GM21529 (cell line): ENCODE results near the gene QSOX1.

ENCODE experiments used
- ATAC-seq: cut with Tn5 transposase; IDR thresholded peaks from one replicate; pipeline ENCODE4 v1.9.1; 2021; ENCODE audit not compliant: unreplicated experiment

The QSOX1 gene

GRCh38 chr1:180248731-180249681 lies 94.3 kb downstream of the QSOX1 start:
- ATAC-seq = no peak

DNA sequence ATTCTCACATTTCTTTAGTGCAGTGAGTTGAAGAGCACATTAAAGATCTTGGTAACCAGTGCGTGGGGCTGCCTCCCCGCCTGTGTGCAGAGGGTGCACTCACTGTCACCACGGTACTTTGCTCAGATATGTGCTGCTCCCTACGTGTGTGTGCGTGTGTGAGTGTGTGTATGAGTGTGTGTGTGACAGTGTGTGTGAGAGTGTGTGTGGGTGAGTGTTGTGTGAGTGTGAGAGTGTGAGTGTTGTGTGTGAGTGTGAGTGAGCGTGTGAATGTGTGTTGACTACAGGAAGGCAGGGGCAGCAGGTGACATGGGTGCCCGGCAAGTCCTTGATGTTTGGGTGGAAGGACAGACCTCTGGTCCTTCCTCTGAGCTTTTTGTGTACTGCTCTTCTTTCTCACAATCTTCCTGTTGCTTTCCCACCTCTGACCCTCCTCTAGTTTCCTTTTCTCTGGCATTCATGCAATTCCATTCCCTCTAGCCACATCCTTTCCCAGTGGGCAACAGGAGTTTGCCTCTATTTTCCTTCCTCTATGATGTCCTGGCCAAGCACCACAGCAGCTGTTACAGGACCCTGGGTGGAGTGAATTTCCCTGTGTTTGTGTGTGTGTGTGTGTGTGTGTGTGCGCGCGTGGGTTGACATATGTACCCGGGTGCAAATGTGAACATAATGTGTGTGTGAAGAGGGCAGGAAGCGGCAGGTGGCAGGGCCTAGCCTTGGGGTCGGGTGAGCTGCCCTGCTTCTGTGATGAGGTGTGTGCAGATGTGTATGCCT lies 95.2 kb downstream of the QSOX1 start:
- no peak for ATAC-seq

GRCh38 chr1:180250499-180250770 lies 95.8 kb downstream of the QSOX1 start:
- no peak for ATAC-seq

GRCh38 chr1:180250883-180251509 lies 96.3 kb downstream of the QSOX1 start:
- ATAC-seq = no peak

GRCh38 chr1:180251526-180252305 lies 97.0 kb downstream of the QSOX1 start:
- ATAC-seq = no peak

- peak; percentile 64 for ATAC-seq
Measured at GRCh38 chr1:180252638-180253536, 98.2 kb downstream of the QSOX1 start.
